Karpas-422 (cell line): ENCODE data around the gene TPD52L2. TPM values are rescaled to one million over a fixed set of nuclear protein-coding genes. Genes with fewer than 3 reads are reported as not detected.
"Not testable (repeated sequence)": the region's sequence is repeated elsewhere in the genome, so short reads cannot be mapped to it uniquely, and the experiment has no call there.

ENCODE experiments used
- DNase-seq: peaks from one replicate; pipeline ENCODE4 v3.0.0-alpha.2; 2015
- H2AFZ ChIP-seq: fragments of 200-600 bp; sonication (generic); 2 replicates; pipeline ENCODE4 v1.6.1; 2014; ENCODE audit warnings: antibody characterized with exemption, low read length, mixed read lengths
- H3K27ac ChIP-seq: fragments of 200-600 bp; sonication (generic); 2 replicates; pipeline ENCODE4 v1.5.1; 2014; ENCODE audit warnings: mild to moderate bottlenecking, low read length, moderate library complexity
- H3K27me3 ChIP-seq: fragments of 200-600 bp; sonication (generic); 2 replicates; pipeline ENCODE4 v1.6.1; 2014; ENCODE audit warnings: low read length, mixed read lengths
- H3K36me3 ChIP-seq: fragments of 200-600 bp; sonication (generic); 2 replicates; pipeline ENCODE4 v1.6.1; 2014; ENCODE audit warnings: low read length, mixed read lengths; ENCODE audit not compliant: insufficient read depth
- H3K4me1 ChIP-seq: fragments of 200-600 bp; sonication (generic); 2 replicates; pipeline ENCODE4 v1.6.1; 2014; ENCODE audit warnings: mild to moderate bottlenecking, low read length, mixed read lengths
- H3K4me2 ChIP-seq: fragments of 200-600 bp; sonication (generic); 2 replicates; pipeline ENCODE4 v1.6.1; 2014; ENCODE audit warnings: low read length, low read depth, mild to moderate bottlenecking; ENCODE audit not compliant: poor library complexity, severe bottlenecking
- H3K4me3 ChIP-seq: fragments of 200-600 bp; sonication (generic); 2 replicates; pipeline ENCODE4 v1.5.1; 2014; ENCODE audit warnings: mild to moderate bottlenecking, antibody characterized with exemption, low read length, mixed read lengths
- H3K79me2 ChIP-seq: fragments of 200-600 bp; sonication (generic); 2 replicates; pipeline ENCODE4 v1.6.1; 2014; ENCODE audit warnings: mild to moderate bottlenecking, low read length, mixed read lengths
- H3K9ac ChIP-seq: fragments of 200-600 bp; sonication (generic); 2 replicates; pipeline ENCODE4 v1.6.0; 2014; ENCODE audit warnings: low read length
- H3K9me2 ChIP-seq: fragments of 200-600 bp; sonication (generic), shearing (Covaris generic); replicated peaks from 2 replicates; pipeline ENCODE4 v1.6.0; 2014; ENCODE audit warnings: mild to moderate bottlenecking, low read length, moderate library complexity; ENCODE audit not compliant: insufficient read depth
- H3K9me3 ChIP-seq: fragments of 300-700, 200-600 bp; sonication (generic); 2 replicates; pipeline ENCODE4 v1.6.1; 2014; ENCODE audit warnings: low read length, mixed read lengths
- H4K20me1 ChIP-seq: fragments of 200-600 bp; sonication (generic); 2 replicates; pipeline ENCODE4 v1.6.1; 2014; ENCODE audit warnings: mild to moderate bottlenecking, antibody characterized with exemption, low read length, low read depth; ENCODE audit not compliant: insufficient read depth
- total RNA-seq: library from RNA; depleted of rRNA; stranded (reverse); fragments of >200 nt; shearing (Covaris generic); gene quantifications from 2 replicates; pipeline ENCODE4 v1.2.3, GENCODE V29; 2014; ENCODE audit warnings: low replicate concordance

TPD52L2 gene
- total RNA-seq, 1 experiment from 2014 or later = 25.9 TPM

GRCh38 chr20:63863021-63863797, 1.9 kb upstream of the TPD52L2 start:
- Histone ChIP-seq H3K9ac (peak overlapping the region; percentile 83), H3K9me3 (no peaks in the 10 kb centered on the region), H2AFZ (peak overlapping the region; percentile 68; the same call in 1 of the 2 replicates), H3K4me2 (peak overlapping the region; percentile 77), H3K4me3 (peak overlapping the region; percentile 93), H3K9me2 (no peaks in the 10 kb centered on the region), H3K4me1 (peaks cover 18% of the 10 kb centered on the region), H3K79me2 (peaks cover 43% of the 10 kb centered on the region), H4K20me1 (peaks cover 11% of the 10 kb centered on the region), H3K36me3 (no peaks in the 10 kb centered on the region), H3K27me3 (no peaks in the 10 kb centered on the region), H3K27ac (peak overlapping the region; percentile 86; the same call in 1 of the 2 replicates)
- no peak for DNase-seq

- no peaks in the 10 kb centered on the region for H3K9me2 ChIP-seq
- peaks cover 10% of the 10 kb centered on the region for H4K20me1 ChIP-seq
- H3K27ac ChIP-seq = peak overlapping the region; percentile 86
- H3K79me2 ChIP-seq = peaks cover 49% of the 10 kb centered on the region
- peaks cover 18% of the 10 kb centered on the region for H3K4me1 ChIP-seq
- H3K36me3 ChIP-seq = no peaks in the 10 kb centered on the region
- H3K27me3 ChIP-seq = no peaks in the 10 kb centered on the region
- H2AFZ ChIP-seq = peak overlapping the region; percentile 80
- peak overlapping the region; percentile 77 for H3K4me2 ChIP-seq
- DNase-seq = peak; percentile 95
- peak overlapping the region; percentile 83 for H3K9ac ChIP-seq
- H3K4me3 ChIP-seq = peak overlapping the region; percentile 93
- H3K9me3 ChIP-seq = no peaks in the 10 kb centered on the region
Observed at GRCh38 chr20:63863798-63864544, 1.1 kb upstream of the TPD52L2 start.

GRCh38 chr20:63864545-63864977, 509 bp upstream of the TPD52L2 start:
- Histone ChIP-seq H3K9me3 (no peaks in the 10 kb centered on the region), H3K9me2 (no peaks in the 10 kb centered on the region), H3K27me3 (no peaks in the 10 kb centered on the region), H3K4me3 (peak overlapping the region; percentile 93), H4K20me1 (peaks cover 5% of the 10 kb centered on the region), H3K36me3 (0 out of 2 replicates have a peak, but pooled peaks cover 6% of the 10 kb centered on the region), H3K9ac (peak overlapping the region; percentile 83), H2AFZ (peak overlapping the region; percentile 80), H3K4me2 (peak overlapping the region; percentile 77), H3K79me2 (peaks cover 55% of the 10 kb centered on the region), H3K27ac (peak overlapping the region; percentile 86), H3K4me1 (peaks cover 18% of the 10 kb centered on the region)
- DNase-seq = no peak

GRCh38 chr20:63867042-63867441, 2.0 kb downstream of the TPD52L2 start:
- not testable (repeated sequence) for H3K9me2 ChIP-seq, H3K4me2 ChIP-seq, H4K20me1 ChIP-seq, H3K27me3 ChIP-seq, H3K9me3 ChIP-seq, H3K27ac ChIP-seq, H3K9ac ChIP-seq, H3K36me3 ChIP-seq, H3K4me3 ChIP-seq, H2AFZ ChIP-seq, DNase-seq
- Histone ChIP-seq H3K4me1 (peaks cover 18% of the 10 kb centered on the region), H3K79me2 (peaks cover 55% of the 10 kb centered on the region)

GRCh38 chr20:63868264-63868663, 3.2 kb downstream of the TPD52L2 start:
- H3K9ac ChIP-seq = no peak overlapping the region
- no peaks in the 10 kb centered on the region for H3K9me3 ChIP-seq
- peaks cover 6% of the 10 kb centered on the region; the same call in 1 of the 2 replicates for H3K36me3 ChIP-seq
- no peaks in the 10 kb centered on the region for H3K27me3 ChIP-seq
- H3K9me2 ChIP-seq = no peaks in the 10 kb centered on the region
- no peak overlapping the region for H3K27ac ChIP-seq
- H3K4me2 ChIP-seq = no peak overlapping the region
- no peak overlapping the region for H3K4me3 ChIP-seq
- H3K79me2 ChIP-seq = peaks cover 52% of the 10 kb centered on the region
- DNase-seq = no peak
- peaks cover 15% of the 10 kb centered on the region for H3K4me1 ChIP-seq
- no peak overlapping the region for H2AFZ ChIP-seq
- no peaks in the 10 kb centered on the region; the same call in 1 of the 2 replicates for H4K20me1 ChIP-seq

- Histone ChIP-seq H3K9me2 (no peaks in the 10 kb centered on the region), H4K20me1 (no peaks in the 10 kb centered on the region), H3K36me3 (peaks cover 45% of the 10 kb centered on the region), H2AFZ (no peak overlapping the region), H3K27me3 (no peaks in the 10 kb centered on the region), H3K9me3 (no peaks in the 10 kb centered on the region), H3K4me3 (no peak overlapping the region), H3K4me1 (no peaks in the 10 kb centered on the region), H3K9ac (no peak overlapping the region), H3K27ac (no peak overlapping the region), H3K4me2 (no peak overlapping the region), H3K79me2 (peaks cover 12% of the 10 kb centered on the region)
- DNase-seq = no peak
Observed at GRCh38 chr20:63873477-63873971, 8.5 kb downstream of the TPD52L2 start.

DNA sequence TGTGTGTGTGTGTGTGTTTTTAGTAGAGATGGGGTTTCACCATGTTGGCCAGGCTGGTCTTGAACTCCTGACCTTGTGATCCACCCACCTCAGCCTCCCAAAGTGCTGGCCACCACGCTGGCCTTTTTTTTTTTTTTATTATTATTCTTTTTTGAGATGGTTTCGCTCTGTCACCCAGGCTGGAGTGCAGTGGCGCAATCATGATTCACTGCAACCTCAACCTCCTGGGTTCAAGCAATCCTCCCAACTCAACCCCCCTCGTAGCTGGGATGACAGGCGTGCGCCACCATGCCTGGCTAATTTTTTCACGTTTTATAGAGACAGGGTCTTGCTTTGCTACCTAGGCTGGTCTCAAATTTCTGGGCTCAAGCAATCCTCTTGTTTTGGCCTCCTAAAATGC, 9.2 kb downstream of the TPD52L2 start:
- H3K9me2 ChIP-seq, H3K4me2 ChIP-seq, H3K9ac ChIP-seq, H2AFZ ChIP-seq, H3K9me3 ChIP-seq, H3K27me3 ChIP-seq, H3K27ac ChIP-seq, H3K4me1 ChIP-seq, H4K20me1 ChIP-seq, H3K4me3 ChIP-seq, H3K79me2 ChIP-seq, DNase-seq: not testable (repeated sequence)
- H3K36me3 ChIP-seq = peaks cover 50% of the 10 kb centered on the region

DNA sequence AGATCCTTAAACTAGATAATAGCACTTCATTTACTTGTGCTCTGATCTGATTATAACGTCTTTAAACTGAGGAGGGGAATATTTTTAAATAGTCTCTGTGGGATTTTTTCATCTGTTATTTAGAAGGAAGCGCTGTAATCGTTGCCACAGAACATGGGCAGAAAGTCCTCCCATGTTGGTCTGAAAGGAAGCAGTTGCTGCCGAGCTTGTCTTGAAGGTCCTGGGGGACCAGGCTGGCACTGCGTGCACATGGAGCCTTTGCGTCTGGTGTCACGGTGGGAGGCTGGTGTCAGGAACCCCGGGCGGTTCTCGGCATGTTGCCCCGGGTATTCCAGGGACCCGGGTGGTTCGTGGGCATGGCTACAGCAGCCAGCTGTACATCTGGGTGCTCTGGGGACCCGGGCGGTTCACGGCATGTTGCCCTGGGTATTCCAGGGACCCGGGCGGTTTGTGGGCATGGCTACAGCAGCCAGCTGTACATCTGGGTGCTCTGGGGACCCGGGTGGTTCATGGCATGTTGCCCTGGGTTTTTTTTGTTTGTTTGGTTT, 11.5 kb downstream of the TPD52L2 start:
- Histone ChIP-seq H3K4me3 (no peak overlapping the region), H3K9ac (no peak overlapping the region), H3K27ac (no peak overlapping the region), H2AFZ (no peak overlapping the region), H3K4me1 (no peaks in the 10 kb centered on the region), H3K79me2 (peaks cover 4% of the 10 kb centered on the region; the same call in 1 of the 2 replicates), H3K36me3 (peaks cover 47% of the 10 kb centered on the region), H3K9me2 (no peaks in the 10 kb centered on the region), H3K27me3 (no peaks in the 10 kb centered on the region), H4K20me1 (no peaks in the 10 kb centered on the region), H3K4me2 (no peak overlapping the region), H3K9me3 (no peaks in the 10 kb centered on the region)
- DNase-seq = no peak
